Measurements from ENCODE around the gene PPIP5K2.
A peak's percentile ranks its signal among the peaks of the same experiment; 100 is the strongest.

Gene PPIP5K2

GRCh38 chr5:103247118-103247517, 127.0 kb downstream of the PPIP5K2 start:
- DNase-seq (ENCODE audit: low read depth): no peak

- peak; percentile 32 for DNase-seq (ENCODE audit: low read depth)
These were observed 129.0 kb downstream of the PPIP5K2 start for GRCh38 chr5:103249068-103249467.

GRCh38 chr5:103254921-103255320, 134.8 kb downstream of the PPIP5K2 start:
- peak; percentile 54 for DNase-seq (ENCODE audit: low read depth)

- DNase-seq (ENCODE audit: low read depth): no peak
These were observed 135.6 kb downstream of the PPIP5K2 start for GRCh38 chr5:103255691-103256090.

- DNase-seq (ENCODE audit: low read depth): peak; percentile 15
These were observed 136.1 kb downstream of the PPIP5K2 start for GRCh38 chr5:103256178-103256577.

GRCh38 chr5:103258368-103258956, 138.4 kb downstream of the PPIP5K2 start, which contains the start of gene MACIR:
TSS of gene MACIR (plus strand) at chr5:103258763. CDS start at chr5:103275920, 17,157 bp downstream.
- peak; percentile 99 for DNase-seq (ENCODE audit: low read depth)

- peak; percentile 54 for DNase-seq (ENCODE audit: low read depth)
These were observed 139.0 kb downstream of the PPIP5K2 start for GRCh38 chr5:103258957-103259704.

- peak; percentile 59 for DNase-seq (ENCODE audit: low read depth)
These were observed 139.7 kb downstream of the PPIP5K2 start for GRCh38 chr5:103259705-103260355.

- no peak for DNase-seq (ENCODE audit: low read depth)
These were observed 140.8 kb downstream of the PPIP5K2 start for GRCh38 chr5:103260951-103261350.

Measured in EH (cell line).